Lower leg skin (tissue), 3 donors: ENCODE measurements around the gene PHEX.

Experiments used
- POLR2A ChIP-seq, 2 donors: fragments of 450-650 bp; IDR thresholded peaks; one replicate each; pipeline ENCODE4 v1.6.1; 2016 to 2017; ENCODE audit warnings: antibody characterized with exemption in 2 of 2, mild to moderate bottlenecking in 1 of 2, moderate library complexity in 1 of 2
- TF ChIP-seq, protein P1 (sequence below), 3 donors: fragments of 450-650 bp; IDR thresholded peaks; one replicate each; pipeline ENCODE4 v1.5.1; 2016; ENCODE audit warnings: antibody characterized with exemption in 3 of 3, mild to moderate bottlenecking in 3 of 3, moderate library complexity in 2 of 3

DNA sequence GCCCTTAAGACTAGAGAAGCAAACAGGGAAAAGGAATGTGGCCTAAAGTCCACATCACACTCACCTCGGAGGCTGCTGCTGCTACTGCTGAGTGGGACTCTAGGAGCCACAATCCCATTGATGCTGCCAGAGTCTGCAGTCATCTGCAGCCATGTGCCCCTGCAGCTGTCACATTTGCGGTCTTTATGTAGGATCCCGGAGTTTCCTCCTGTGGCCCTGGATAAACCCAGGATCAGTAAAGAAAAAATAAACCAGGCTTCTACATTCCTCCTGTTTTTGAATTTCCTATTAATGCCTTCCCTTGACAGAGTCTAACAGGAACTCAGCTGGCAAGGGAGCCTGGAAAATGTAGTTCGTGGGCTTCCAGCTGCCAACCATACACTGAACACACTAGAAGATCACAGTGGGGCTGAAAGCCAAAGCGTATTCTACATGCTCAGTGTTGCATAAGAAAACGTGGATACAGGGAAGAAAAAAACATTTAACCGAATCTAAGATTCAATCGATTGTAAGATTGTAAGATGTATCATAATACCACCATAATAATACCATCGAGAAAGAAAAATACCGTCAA is 10.3 kb upstream of the PHEX start:
- TF ChIP-seq, protein P1, sequence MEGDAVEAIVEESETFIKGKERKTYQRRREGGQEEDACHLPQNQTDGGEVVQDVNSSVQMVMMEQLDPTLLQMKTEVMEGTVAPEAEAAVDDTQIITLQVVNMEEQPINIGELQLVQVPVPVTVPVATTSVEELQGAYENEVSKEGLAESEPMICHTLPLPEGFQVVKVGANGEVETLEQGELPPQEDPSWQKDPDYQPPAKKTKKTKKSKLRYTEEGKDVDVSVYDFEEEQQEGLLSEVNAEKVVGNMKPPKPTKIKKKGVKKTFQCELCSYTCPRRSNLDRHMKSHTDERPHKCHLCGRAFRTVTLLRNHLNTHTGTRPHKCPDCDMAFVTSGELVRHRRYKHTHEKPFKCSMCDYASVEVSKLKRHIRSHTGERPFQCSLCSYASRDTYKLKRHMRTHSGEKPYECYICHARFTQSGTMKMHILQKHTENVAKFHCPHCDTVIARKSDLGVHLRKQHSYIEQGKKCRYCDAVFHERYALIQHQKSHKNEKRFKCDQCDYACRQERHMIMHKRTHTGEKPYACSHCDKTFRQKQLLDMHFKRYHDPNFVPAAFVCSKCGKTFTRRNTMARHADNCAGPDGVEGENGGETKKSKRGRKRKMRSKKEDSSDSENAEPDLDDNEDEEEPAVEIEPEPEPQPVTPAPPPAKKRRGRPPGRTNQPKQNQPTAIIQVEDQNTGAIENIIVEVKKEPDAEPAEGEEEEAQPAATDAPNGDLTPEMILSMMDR (IDR thresholded peaks at IDR 0.05): no peak
- no peak for TF ChIP-seq POLR2A (IDR thresholded peaks at IDR 0.05)
